Measurements from ENCODE around the gene IL9.
"Not testable (repeated sequence)": the region's sequence is repeated elsewhere in the genome, so short reads cannot be mapped to it uniquely, and the experiment has no call there.

Gene IL9

GRCh38 chr5:135868681-135869080 is 27.0 kb downstream of the IL9 start:
- no peak for DNase-seq (ENCODE audit: low spot score)

- no peak for DNase-seq (ENCODE audit: low spot score)
Observed at GRCh38 chr5:135867599-135867998, 28.0 kb downstream of the IL9 start.

DNA sequence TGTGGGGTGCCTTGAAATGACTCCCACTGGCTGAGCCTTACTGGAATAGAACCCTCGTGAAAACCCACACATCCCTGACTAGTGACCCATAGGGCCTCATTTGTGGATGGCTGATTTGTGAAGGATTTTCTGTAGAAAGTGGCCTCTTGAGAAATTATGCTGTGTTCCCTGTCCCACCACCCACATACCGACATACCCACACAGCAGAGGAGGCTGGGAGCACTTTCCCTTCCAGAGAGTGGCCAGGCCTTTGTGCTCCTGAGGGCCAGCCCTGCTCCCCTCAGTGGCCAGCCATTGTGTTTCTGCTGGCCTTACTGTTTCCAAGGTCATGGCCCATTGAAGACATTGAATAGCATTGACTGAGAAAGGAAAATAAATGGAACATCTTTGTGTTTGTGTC is 29.6 kb downstream of the IL9 start:
- no peak for DNase-seq (ENCODE audit: low spot score)

DNA sequence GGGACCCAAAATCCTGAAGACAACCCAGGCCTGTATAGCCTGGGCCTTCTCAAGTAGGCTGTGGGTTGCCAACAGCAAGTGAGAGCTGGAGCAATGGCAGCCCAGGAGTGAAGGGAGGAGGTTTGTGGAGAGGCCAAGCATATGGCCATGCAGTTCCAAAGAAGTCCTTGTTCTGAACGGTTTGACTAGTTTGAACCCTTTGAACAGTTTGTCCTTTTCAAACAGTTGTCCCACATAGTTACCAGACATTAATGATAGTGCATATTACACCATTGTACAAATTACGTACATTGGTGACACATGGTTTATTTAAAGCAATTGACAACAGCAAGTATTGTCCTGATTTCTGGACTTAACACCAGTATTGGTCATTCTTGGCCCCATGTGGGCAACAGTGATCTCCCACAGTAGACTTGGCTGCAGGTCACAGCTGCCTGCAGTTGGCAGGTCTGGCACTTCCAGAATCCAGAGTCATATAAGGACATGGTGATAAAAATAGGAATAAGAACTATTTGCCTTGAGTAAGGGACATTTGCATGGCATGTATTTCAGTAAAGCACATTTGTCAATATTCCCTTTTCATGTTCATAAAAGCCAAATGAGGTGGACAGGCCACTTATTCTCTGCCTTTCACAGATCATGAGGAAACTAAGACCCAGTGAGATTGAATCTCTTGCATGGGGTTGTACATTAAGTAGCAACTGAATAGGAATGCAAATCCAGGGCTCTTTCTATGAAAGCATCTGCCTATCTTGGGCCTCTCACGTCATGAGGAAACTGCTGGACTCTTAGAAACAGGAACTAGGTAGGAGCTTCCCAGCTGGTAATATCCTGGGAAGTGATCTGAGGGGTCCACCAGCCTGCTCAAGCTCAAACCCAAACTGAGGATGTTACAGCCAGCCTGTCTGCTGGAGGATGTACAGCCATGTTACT is 30.9 kb downstream of the IL9 start:
- no peak for DNase-seq (ENCODE audit: low spot score)

GRCh38 chr5:135862744-135863143 is 32.9 kb downstream of the IL9 start:
- DNase-seq (ENCODE audit: low spot score), result no peak

GRCh38 chr5:135862086-135862485 is 33.6 kb downstream of the IL9 start:
- DNase-seq (ENCODE audit: low spot score), result no peak

DNA sequence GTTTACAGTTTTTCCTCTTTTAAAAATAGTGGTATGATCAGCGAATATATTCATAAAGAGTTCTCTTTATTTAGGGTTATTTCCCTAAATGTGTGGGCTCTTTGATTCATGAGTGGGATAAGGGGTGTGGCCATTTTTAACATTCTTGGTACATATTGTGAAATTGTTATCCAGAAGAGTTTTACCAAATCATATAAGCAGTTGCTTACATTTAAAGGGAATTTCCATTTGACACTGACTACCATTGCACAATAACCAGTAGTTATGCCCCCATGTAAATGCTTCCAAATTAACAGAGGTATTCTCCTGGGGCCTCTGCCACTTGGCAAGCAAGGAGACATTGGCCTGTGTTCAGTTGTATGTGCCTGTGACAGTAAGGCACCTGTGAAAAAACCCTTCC is 34.0 kb downstream of the IL9 start:
- DNase-seq (ENCODE audit: low spot score), result no peak

- DNase-seq (ENCODE audit: low spot score), result no peak
Observed at GRCh38 chr5:135859641-135860040, 36.0 kb downstream of the IL9 start.

GRCh38 chr5:135859186-135859585 is 36.5 kb downstream of the IL9 start:
- DNase-seq (ENCODE audit: low spot score), result not testable (repeated sequence)

GRCh38 chr5:135857630-135858311 is 37.9 kb downstream of the IL9 start:
- no peak for DNase-seq (ENCODE audit: low spot score)

- no peak for DNase-seq (ENCODE audit: low spot score)
Observed at GRCh38 chr5:135851915-135852845, 43.5 kb downstream of the IL9 start.

DNA sequence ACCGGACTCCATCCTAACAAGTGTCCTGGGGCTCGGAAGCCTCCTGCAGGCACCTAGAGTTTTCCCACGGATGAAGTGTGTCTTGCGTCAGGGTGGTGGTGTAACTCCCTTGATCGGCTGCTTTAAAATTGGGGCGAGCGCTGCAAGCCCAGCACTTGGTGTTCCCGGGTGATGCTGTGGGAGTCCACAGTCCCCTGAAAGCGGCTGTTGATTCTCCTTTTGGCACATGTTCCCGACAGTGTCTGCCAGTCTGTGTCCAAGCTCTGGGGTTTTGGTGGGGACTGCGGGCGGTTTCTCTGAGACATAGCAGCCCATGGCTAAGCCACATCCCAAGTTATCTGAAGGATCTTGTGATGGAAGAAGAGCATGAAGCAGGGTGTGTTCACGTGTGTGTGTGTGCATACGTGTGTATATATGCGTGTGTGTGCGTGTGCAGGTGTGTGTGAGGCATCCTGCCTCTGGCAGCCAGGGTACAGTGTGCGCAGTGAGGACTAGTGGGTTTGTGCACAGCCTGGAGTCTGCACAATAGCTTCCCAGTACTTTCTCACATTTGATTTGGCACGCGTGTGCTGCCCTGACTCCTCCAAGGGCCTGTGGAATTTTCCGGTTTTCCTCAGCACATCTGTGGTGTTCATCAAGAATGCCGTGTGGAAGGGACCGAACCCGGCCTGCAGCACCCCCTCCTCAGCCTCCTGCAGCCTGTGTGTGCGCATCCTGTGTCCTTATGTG is 44.3 kb downstream of the IL9 start:
- DNase-seq (ENCODE audit: low spot score), result no peak

GRCh38 chr5:135850671-135851070 is 45.0 kb downstream of the IL9 start:
- DNase-seq (ENCODE audit: low spot score), result no peak

- no peak for DNase-seq (ENCODE audit: low spot score)
Observed at GRCh38 chr5:135850231-135850630, 45.4 kb downstream of the IL9 start.

DNA sequence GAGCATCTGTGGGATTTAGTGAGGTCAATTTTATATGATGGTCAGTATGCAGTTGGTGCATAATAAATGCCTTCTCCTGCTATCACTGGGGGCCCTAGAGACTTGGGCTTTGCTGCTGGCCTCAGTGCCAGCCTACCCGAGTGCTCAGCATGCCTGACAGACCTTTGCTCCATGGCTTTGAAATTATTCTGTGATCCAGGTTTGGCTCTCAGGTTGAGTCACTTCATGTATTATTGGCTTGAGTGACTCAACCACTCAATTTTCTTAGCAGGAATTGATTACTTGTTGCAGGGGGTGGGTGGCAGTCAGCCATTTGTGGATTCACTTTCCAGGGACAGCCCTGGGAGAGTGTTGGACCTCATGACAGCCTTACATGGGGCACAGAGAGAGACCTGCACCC is 47.7 kb downstream of the IL9 start:
- DNase-seq (ENCODE audit: low spot score), result no peak

- no peak for DNase-seq (ENCODE audit: low spot score)
Observed at GRCh38 chr5:135846311-135846710, 49.3 kb downstream of the IL9 start.

- no peak for DNase-seq (ENCODE audit: low spot score)
Observed at GRCh38 chr5:135843571-135844337, 51.9 kb downstream of the IL9 start.

GRCh38 chr5:135842737-135843136 is 52.9 kb downstream of the IL9 start:
- DNase-seq (ENCODE audit: low spot score), result no peak

All from hematopoietic multipotent progenitor cell treated with erythropoietin and hydrocortisone succinate and interleukin-3 and kit ligand, for 17 days (in vitro differentiated cells).